ENCODE measurements around the gene GPRIN1. TPM values are rescaled to one million over a fixed set of nuclear protein-coding genes. Genes with fewer than 3 reads are reported as not detected.

GPRIN1 gene
- total and polyA plus RNA-seq, 2 of the 4 experiments (the other 2 are of a cell fraction) = 3.0 to 4.7 TPM

DNA sequence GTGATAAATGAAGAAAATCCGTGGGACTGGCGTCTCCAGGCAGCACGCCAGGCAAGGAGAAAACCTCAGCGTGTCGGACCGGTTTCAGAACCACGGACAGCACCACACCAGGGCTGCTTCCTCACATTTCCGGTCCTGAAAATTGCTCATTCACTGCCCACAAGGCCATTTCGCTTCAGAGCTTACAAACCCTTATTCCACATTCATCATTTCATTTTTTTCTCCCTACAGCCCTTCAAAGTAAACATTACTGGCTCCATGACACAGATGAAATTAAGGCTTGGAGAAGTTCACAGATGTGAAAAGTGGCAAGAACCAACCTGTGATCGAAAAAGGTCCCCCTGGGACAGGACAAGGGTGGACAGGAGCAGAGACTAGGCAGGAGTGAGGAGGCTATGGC is 1.5 kb upstream of the GPRIN1 start:
- Histone ChIP-seq H3K27ac (ENCODE audit: insufficient read depth, low read length) (no peak overlapping the region), H4K8ac (ENCODE audit: low read depth in 2 of 2, low read length in 2 of 2) (no peak overlapping the region), H3K4me3 (ENCODE audit: insufficient read depth, low read depth, low read length) (no peak overlapping the region), H3K36me3 (ENCODE audit: control insufficient read depth, insufficient read depth, low read length) (no peaks in the 10 kb centered on the region), H3K14ac (replicated peaks; ENCODE audit: low read depth, low read length) (no peak overlapping the region), H3K56ac (ENCODE audit: extremely low read depth, insufficient read depth, low read length) (no peak overlapping the region), H3K27me3 (ENCODE audit: control insufficient read depth, insufficient read depth, low read length) (no peaks in the 10 kb centered on the region), H2AK5ac (ENCODE audit: low read depth, low read length) (no peak overlapping the region), H3K9me1 (ENCODE audit: insufficient read depth, low read length) (peaks cover 38% of the 10 kb centered on the region), H2AK9ac (replicated peaks; ENCODE audit: low read depth, low read length, poor library complexity) (no peak overlapping the region), H4K5ac (ENCODE audit: low read depth, low read length) (no peak overlapping the region), H3K4me2 (ENCODE audit: low read depth, low read length) (no peak overlapping the region), H3K9me3 (ENCODE audit: control insufficient read depth, insufficient read depth, low read length) (no peaks in the 10 kb centered on the region), H3K4ac (ENCODE audit: low read depth, low read length) (no peak overlapping the region), H2BK20ac (ENCODE audit: low read depth, low read length) (no peak overlapping the region), H2BK120ac (ENCODE audit: low read depth, low read length) (no peak overlapping the region), H4K20me1 (ENCODE audit: insufficient read depth, low read length) (peaks cover 19% of the 10 kb centered on the region), H3K18ac (ENCODE audit: low read depth, low read length) (no peak overlapping the region), H2AFZ (replicated peaks; ENCODE audit: low read length, poor library complexity) (no peak overlapping the region), H3K9ac (ENCODE audit: low read depth, low read length) (no peak overlapping the region), H2BK5ac (ENCODE audit: low read depth, low read length, poor library complexity, severe bottlenecking) (no peak overlapping the region), H3K79me1 (ENCODE audit: low read depth in 1 of 2, low read length in 2 of 2) (peaks cover 4 to 31% of the 10 kb centered on the region in 2 experiments; a peak in 3 of 4 replicates), H2BK15ac (ENCODE audit: low read depth, low read length) (no peak overlapping the region), H3K4me1 (ENCODE audit: control insufficient read depth, insufficient read depth, low read length) (peaks cover 25% of the 10 kb centered on the region), H3K23ac (ENCODE audit: low read depth, low read length) (no peak overlapping the region), H4K91ac (ENCODE audit: insufficient read depth, low read depth, low read length) (no peak overlapping the region)
- dilution Hi-C loops (cut with HindIII; ENCODE audit: low sequenced_read_pairs, unreplicated experiment) = no loop called here
- no peak for TF ChIP-seq MAFK (IDR thresholded peaks at IDR 0.05; ENCODE audit: low read depth, low read length)
- no peak for TF ChIP-seq USF2 (IDR thresholded peaks at IDR 0.05; ENCODE audit: low read depth, low read length)
- TF ChIP-seq, protein P1, sequence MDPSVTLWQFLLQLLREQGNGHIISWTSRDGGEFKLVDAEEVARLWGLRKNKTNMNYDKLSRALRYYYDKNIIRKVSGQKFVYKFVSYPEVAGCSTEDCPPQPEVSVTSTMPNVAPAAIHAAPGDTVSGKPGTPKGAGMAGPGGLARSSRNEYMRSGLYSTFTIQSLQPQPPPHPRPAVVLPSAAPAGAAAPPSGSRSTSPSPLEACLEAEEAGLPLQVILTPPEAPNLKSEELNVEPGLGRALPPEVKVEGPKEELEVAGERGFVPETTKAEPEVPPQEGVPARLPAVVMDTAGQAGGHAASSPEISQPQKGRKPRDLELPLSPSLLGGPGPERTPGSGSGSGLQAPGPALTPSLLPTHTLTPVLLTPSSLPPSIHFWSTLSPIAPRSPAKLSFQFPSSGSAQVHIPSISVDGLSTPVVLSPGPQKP (IDR thresholded peaks at IDR 0.05; ENCODE audit: borderline replicate concordance, low read depth, low read length) = no peak
- TF ChIP-seq, protein P2, sequence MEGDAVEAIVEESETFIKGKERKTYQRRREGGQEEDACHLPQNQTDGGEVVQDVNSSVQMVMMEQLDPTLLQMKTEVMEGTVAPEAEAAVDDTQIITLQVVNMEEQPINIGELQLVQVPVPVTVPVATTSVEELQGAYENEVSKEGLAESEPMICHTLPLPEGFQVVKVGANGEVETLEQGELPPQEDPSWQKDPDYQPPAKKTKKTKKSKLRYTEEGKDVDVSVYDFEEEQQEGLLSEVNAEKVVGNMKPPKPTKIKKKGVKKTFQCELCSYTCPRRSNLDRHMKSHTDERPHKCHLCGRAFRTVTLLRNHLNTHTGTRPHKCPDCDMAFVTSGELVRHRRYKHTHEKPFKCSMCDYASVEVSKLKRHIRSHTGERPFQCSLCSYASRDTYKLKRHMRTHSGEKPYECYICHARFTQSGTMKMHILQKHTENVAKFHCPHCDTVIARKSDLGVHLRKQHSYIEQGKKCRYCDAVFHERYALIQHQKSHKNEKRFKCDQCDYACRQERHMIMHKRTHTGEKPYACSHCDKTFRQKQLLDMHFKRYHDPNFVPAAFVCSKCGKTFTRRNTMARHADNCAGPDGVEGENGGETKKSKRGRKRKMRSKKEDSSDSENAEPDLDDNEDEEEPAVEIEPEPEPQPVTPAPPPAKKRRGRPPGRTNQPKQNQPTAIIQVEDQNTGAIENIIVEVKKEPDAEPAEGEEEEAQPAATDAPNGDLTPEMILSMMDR (conservative IDR thresholded peaks at IDR 0.05; ENCODE audit: low read depth, low read length) = no peak
- no peak for TF ChIP-seq BHLHE40 (IDR thresholded peaks at IDR 0.05; ENCODE audit: low read depth, low read length)
- TF ChIP-seq CEBPB (IDR thresholded peaks at IDR 0.05; ENCODE audit: low read depth, low read length) = no peak
- peak; percentile 99 for TF ChIP-seq MXI1 (IDR thresholded peaks at IDR 0.05; ENCODE audit: borderline replicate concordance, low read depth, low read length)
- TF ChIP-seq FOS (IDR thresholded peaks at IDR 0.05; ENCODE audit: low read depth, low read length) = no peak
- TF ChIP-seq RAD21 (IDR thresholded peaks at IDR 0.05; ENCODE audit: low read length) = no peak
- peak; percentile 59; the same call in 1 of the 2 replicates for TF ChIP-seq NFE2L2 (IDR thresholded peaks at IDR 0.05; ENCODE audit: low read depth, low read length)
- no peak for TF ChIP-seq RFX5 (IDR thresholded peaks at IDR 0.05; ENCODE audit: low read depth, low read length)
- TF ChIP-seq CHD1 (IDR thresholded peaks at IDR 0.05; ENCODE audit: low read depth, low read length) = no peak
- TF ChIP-seq SMC3 (IDR thresholded peaks at IDR 0.05; ENCODE audit: low read depth, low read length) = no peak
- peak; percentile 37; the same call in 1 of the 2 replicates for TF ChIP-seq MAZ (IDR thresholded peaks at IDR 0.05; ENCODE audit: borderline replicate concordance, low read depth, low read length)
- peak; percentile 89 for TF ChIP-seq RCOR1 (IDR thresholded peaks at IDR 0.05; ENCODE audit: insufficient replicate concordance, low read length)
- no peak for TF ChIP-seq POLR2A (IDR thresholded peaks at IDR 0.05; ENCODE audit: low read depth, low read length)
- BruUV-seq (replicated peaks) = no TSS peak
- intact Hi-C loops (cut with micrococcal nuclease) = no loop called here
- WGBS, 2 experiments (ENCODE audit: extremely low coverage in 2 of 2, insufficient read length in 1 of 2) = 2% methylated on average over 7 of the region's 10 CpGs; no CpG with 5 or more reads in 1 of the 2 experiments
- in situ Hi-C loops (cut with MboI; ENCODE audit: low sequenced_read_pairs) = no loop called here
- peak; percentile 91 for DNase-seq
- CTCF ChIA-PET = no interaction called here
- POLR2A ChIA-PET (ENCODE audit: unreplicated experiment) = no interaction called here
- ATAC-seq (ENCODE audit: low read depth) = no peak

All from IMR-90 (cell line).